ENCODE measurements around the gene P4HTM.
A peak's percentile ranks its signal among the peaks of the same experiment; 100 is the strongest.

Gene P4HTM

DNA sequence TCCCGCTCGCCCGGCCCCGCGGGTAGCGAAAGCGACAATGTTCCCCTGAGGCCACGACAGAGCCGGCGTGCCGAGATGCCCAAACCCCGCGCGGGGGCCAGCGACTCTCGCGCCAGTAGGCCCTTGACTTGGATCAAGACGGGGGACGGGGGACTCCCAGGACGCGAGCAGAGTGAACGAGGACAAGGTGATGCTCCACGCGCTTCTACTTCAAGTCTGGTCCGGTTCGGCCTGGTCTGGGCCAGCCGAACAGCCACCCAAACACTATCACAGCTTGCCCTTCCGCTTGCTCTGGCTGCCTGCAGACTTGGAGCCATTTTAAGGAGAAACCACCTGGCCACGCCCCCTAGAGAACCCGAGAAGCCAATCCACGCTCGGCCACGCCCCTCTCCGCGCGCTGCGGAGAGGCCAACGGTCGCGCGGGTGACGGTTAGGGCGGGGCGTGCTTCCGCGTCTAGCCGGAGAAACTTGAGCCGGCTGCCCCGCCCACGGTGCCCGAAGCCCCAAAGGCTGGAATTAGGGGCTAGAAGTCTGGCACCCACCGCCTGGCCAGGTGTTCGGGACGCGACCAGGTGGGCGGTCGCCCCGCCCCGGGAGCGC, 31.3 kb downstream of the P4HTM start:
- H3K27ac Mint-ChIP-seq: peak overlapping the region; percentile 95
- H3K4me3 Mint-ChIP-seq: peak overlapping the region; percentile 96
- H3K36me3 Mint-ChIP-seq (ENCODE audit: low read depth): peaks cover 43% of the 10 kb centered on the region

DNA sequence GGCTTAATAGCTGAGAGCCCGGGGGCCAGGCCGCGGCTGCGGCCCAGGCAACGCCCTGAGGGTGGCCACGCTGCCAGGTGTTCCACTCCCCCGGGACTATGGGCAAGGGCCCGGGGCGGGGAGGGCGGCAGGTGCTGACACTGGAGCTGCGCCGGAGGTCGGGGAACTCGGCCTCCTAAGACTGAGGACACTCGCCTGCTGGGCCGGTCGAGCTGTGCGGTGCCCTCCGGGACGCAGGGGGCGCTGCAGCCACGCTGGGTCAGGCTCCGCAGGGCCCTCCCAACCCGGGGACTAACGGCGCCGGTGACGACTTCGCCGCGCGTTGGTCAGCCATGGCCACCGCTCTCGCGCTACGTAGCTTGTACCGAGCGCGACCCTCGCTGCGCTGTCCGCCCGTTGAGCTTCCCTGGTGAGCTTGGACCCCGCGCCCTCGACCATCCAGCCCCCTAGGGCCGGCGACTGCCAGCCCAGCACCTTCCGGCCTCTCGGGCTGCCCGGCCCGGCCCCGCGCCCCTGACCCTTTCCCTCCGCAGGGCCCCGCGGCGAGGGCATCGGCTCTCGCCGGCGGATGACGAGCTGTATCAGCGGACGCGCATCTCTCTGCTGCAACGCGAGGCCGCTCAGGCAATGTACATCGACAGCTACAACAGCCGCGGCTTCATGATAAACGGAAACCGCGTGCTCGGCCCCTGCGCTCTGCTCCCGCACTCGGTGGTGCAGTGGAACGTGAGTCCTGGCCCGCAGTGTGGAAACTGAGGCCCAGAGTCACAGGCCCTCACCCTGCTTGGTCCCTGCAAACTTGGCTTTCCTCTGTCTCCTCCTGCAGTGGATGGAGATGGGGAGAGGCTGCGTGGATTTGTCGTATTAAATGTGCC, 32.0 kb downstream of the P4HTM start, which contains the start of gene NDUFAF3:
Gene NDUFAF3 (plus strand): TSS at position 309 of the 875 bp plus-strand sequence. CDS start 24 bp downstream, at position 333.
- peaks cover 50% of the 10 kb centered on the region for H3K36me3 Mint-ChIP-seq (ENCODE audit: low read depth)
- peak within 1 kb of the TSS; percentile 96 for H3K4me3 Mint-ChIP-seq
- peaks cover 66% of the 10 kb centered on the region for H3K4me1 Mint-ChIP-seq
- no peaks in the 10 kb centered on the region for H3K27me3 Mint-ChIP-seq
- DNase-seq: peak; percentile 97
- peak within 1 kb of the TSS; percentile 95 for H3K27ac Mint-ChIP-seq
- H3K9me3 Mint-ChIP-seq: no peaks in the 10 kb centered on the region
- ATAC-seq: peak; percentile 78

More for the DNA sequence above, 31.3 kb downstream of the P4HTM start:
- Mint-ChIP-seq H3K27me3 (no peaks in the 10 kb centered on the region), H3K9me3 (no peaks in the 10 kb centered on the region), H3K4me1 (peaks cover 62% of the 10 kb centered on the region)
- ATAC-seq: peak; percentile 53
- DNase-seq: peak; percentile 99

DNA sequence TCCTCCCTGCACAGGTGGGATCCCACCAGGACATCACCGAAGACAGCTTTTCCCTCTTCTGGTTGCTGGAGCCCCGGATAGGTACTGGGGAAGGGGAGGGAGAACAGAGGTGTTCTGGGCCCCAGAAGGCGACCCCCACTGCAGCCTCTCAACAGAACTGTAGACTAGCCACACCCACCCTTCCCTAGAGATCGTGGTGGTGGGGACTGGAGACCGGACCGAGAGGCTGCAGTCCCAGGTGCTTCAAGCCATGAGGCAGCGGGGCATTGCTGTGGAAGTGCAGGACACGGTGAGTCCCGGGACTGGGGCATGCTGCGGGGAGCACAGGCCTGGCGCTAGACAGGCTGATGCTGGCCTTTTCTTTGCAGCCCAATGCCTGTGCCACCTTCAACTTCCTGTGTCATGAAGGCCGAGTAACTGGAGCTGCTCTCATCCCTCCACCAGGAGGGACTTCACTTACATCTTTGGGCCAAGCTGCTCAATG, 32.7 kb downstream of the P4HTM start:
- H3K27me3 Mint-ChIP-seq: no peaks in the 10 kb centered on the region
- H3K4me1 Mint-ChIP-seq: peaks cover 67% of the 10 kb centered on the region
- DNase-seq: no peak
- H3K9me3 Mint-ChIP-seq: no peaks in the 10 kb centered on the region
- H3K27ac Mint-ChIP-seq: peak overlapping the region; percentile 92
- no peak for ATAC-seq
- H3K36me3 Mint-ChIP-seq (ENCODE audit: low read depth): peaks cover 56% of the 10 kb centered on the region
- H3K4me3 Mint-ChIP-seq: peak overlapping the region; percentile 96

DNA sequence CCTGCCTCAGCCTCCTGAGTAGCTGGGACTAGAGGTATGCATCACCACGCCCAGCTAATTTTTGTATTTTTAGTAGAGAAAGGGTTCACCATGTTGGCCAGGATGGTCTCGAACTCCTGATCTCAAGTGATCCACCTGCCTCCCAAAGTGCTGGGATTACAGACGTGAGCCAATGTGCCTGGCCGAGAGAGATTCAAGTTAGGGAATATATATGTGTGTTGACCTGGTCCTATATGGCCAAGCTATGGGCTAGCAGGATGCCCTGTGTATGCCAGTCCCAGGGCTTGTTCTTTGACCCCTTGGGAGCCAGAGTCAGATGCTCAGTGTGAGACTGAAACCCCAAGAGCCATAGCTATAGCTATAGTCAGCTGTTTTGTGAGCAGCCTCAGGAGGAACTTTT, 33.7 kb downstream of the P4HTM start:
- no peak for ATAC-seq
- DNase-seq: no peak
- H3K4me3 Mint-ChIP-seq: peak overlapping the region; percentile 96
- peaks cover 75% of the 10 kb centered on the region for H3K4me1 Mint-ChIP-seq
- peak overlapping the region; percentile 64 for H3K27ac Mint-ChIP-seq
- H3K36me3 Mint-ChIP-seq (ENCODE audit: low read depth): peaks cover 65% of the 10 kb centered on the region
- H3K9me3 Mint-ChIP-seq: no peaks in the 10 kb centered on the region
- H3K27me3 Mint-ChIP-seq: no peaks in the 10 kb centered on the region

DNA sequence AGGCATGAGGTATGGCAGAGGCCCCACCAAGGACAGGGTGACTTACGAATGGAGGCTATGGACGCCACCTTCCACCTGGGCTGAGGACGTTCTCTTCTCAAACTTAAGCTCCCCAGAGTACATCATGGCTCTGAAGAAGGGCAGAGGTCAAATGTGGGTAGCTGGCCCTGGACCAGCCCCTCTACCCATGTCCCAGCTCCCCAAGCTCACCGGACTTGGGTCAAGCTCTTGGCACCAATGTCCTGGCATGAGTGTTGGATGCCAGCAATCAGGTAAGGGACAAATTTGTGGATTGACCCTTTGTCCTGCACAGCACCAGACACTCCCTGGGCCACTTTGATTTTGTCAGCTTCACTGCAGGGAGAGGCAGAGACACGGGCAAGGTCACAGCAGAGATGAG, 34.4 kb downstream of the P4HTM start:
- H3K27me3 Mint-ChIP-seq: no peaks in the 10 kb centered on the region
- peak overlapping the region; percentile 96 for H3K4me3 Mint-ChIP-seq
- peak overlapping the region; percentile 64 for H3K27ac Mint-ChIP-seq
- DNase-seq (no peak), ATAC-seq (no peak)
- H3K36me3 Mint-ChIP-seq (ENCODE audit: low read depth): peaks cover 70% of the 10 kb centered on the region
- H3K4me1 Mint-ChIP-seq: peaks cover 72% of the 10 kb centered on the region
- no peaks in the 10 kb centered on the region for H3K9me3 Mint-ChIP-seq

DNA sequence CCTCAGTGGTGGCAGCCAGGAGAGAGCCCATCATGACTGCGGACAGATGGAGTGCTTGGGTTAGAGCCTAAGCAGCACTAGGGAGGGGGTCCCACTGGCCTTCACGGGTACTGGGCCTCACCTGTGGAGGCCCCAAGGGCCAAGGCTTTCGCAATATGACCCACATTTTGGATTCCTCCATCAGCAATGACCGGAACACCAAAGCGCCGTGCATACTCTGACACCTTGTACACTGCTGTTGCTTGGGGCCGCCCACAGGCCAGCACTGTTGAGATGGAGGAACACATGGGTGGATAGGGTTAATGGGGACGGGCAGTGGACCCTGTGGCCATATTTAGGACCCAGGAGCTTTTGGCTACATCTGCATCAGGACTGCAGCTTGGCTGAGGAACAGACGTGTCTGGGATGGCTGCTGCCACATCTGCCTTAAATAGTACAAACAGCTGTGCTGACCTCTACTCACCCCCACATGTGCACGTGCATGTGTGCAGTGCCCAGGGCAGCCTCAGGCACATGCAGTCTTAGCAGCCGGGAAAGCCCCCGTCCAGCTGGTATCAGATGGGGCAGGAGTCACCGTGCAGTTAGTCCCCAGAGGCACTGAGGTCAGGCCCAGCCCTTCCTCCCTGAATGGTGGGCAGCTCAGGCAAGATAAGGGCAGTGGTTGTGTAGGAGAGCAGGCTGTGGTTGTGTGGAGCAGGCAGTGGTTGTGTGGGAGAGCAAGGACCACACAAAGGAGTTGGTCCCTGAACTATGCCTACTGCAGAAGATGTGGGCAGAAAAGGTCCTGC, 35.2 kb downstream of the P4HTM start:
- H3K36me3 Mint-ChIP-seq (ENCODE audit: low read depth): peaks cover 75% of the 10 kb centered on the region
- peak overlapping the region; percentile 96 for H3K4me3 Mint-ChIP-seq
- H3K27ac Mint-ChIP-seq: peak overlapping the region; percentile 64
- H3K27me3 Mint-ChIP-seq: no peaks in the 10 kb centered on the region
- H3K9me3 Mint-ChIP-seq: no peaks in the 10 kb centered on the region
- ATAC-seq (no peak), DNase-seq (no peak)
- peaks cover 70% of the 10 kb centered on the region for H3K4me1 Mint-ChIP-seq

DNA sequence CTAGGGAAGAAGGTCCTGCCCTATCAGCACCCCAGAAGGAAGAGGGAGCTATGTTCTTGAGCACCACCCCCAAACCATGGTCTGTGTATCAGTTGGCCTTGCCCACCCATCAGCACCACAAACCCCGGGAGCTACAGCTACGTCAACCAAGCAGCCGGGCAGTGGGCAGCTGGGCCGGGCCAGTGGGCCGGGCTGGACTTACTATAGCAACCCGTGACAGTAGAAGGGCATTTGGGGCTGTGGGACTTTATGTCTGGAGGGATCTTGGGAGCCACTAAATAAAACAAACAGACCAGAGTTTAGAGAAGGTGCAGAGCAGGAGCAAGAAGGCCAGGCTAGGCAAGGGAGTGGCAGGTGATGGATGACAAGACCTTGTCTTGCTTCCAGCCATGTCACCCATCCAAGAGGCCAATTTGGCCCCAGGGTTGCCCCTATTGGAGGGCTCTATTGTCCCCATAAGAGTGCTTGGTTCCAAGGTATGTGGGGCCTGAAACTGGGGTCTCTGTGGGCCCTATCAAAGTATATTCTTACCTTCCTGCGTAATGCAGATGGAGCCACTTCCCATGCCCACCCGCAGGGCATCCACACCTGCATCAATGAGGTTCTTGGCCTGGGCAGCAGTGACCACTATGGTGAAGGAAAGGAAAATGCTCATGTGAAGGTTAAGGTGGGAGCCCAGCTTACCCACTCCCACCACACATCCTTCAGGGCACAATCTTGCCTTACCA, 35.9 kb downstream of the P4HTM start:
- Mint-ChIP-seq H3K4me3 (peak overlapping the region; percentile 85), H3K36me3 (ENCODE audit: low read depth) (peaks cover 76% of the 10 kb centered on the region), H3K27ac (peak overlapping the region; percentile 71), H3K27me3 (no peaks in the 10 kb centered on the region), H3K4me1 (peaks cover 68% of the 10 kb centered on the region), H3K9me3 (no peaks in the 10 kb centered on the region)
- no peak for DNase-seq
- no peak for ATAC-seq

DNA sequence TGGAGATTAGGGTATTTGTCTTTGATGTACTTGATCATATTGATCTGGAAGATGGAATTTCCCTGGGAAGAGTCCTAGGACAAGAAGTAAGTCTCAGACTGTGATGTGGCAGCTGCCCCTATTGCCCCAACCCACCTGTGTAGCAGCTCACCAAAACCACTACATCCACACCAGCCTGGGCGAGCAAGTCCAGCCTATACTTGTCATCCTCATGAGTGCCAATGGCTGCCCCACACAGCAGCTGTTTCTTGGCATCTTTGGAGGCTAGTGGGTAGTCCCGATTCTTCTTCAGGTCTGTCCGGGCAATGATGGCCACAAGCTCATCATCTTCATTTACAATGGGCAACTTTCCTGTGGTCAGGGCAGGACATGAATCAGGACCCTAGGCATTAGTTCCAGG, 36.5 kb downstream of the P4HTM start:
- Mint-ChIP-seq H3K27me3 (no peaks in the 10 kb centered on the region), H3K9me3 (no peaks in the 10 kb centered on the region), H3K4me3 (peak overlapping the region; percentile 85), H3K36me3 (ENCODE audit: low read depth) (peaks cover 78% of the 10 kb centered on the region), H3K4me1 (peaks cover 66% of the 10 kb centered on the region), H3K27ac (peak overlapping the region; percentile 71)
- ATAC-seq (no peak), DNase-seq (no peak)

DNA sequence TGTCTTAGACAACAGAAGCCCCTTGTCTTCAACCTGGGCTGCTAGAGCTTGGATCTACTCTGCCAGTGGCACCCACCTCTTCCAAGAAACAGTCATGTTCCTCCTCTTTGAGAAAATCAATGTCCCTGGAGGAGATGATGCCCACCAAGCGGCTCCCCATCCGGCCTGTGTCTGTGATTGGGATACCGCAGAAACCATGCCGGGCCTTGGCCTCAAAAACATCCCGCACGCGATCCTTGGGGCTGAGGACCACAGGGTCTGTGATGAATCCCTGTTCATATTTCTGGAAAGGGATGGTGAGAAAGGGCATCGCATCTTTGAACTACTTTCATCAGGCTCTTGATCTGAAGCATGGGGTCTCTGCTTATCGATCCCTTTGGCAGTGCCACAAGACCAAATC, 37.6 kb downstream of the P4HTM start:
- Mint-ChIP-seq H3K9me3 (no peaks in the 10 kb centered on the region), H3K4me3 (peak overlapping the region; percentile 85), H3K27ac (peak overlapping the region; percentile 92), H3K36me3 (ENCODE audit: low read depth) (peaks cover 81% of the 10 kb centered on the region), H3K27me3 (no peaks in the 10 kb centered on the region), H3K4me1 (peaks cover 66% of the 10 kb centered on the region)
- DNase-seq: no peak
- no peak for ATAC-seq

DNA sequence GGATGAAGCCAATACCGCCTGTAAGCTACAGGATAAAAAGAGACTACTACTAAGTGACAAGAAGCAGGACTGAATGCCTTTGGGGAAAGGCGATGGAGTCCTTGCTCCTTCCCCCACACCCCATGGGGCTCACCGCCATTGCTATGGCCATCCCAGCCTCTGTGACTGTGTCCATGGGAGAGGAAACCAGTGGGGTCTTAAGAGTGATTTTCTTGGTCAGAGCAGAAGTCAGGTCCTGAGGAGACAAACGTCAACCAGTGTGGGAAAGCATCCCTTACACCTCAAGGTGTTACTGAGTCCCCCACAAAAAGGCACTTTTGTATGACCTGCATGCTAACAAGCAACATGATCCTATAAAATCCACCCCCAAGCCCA, 38.2 kb downstream of the P4HTM start:
- Mint-ChIP-seq H3K9me3 (no peaks in the 10 kb centered on the region), H3K4me1 (peaks cover 62% of the 10 kb centered on the region), H3K27ac (peak overlapping the region; percentile 92), H3K4me3 (peak overlapping the region; percentile 85), H3K27me3 (no peaks in the 10 kb centered on the region), H3K36me3 (ENCODE audit: low read depth) (peaks cover 81% of the 10 kb centered on the region)
- DNase-seq (no peak), ATAC-seq (no peak)

DNA sequence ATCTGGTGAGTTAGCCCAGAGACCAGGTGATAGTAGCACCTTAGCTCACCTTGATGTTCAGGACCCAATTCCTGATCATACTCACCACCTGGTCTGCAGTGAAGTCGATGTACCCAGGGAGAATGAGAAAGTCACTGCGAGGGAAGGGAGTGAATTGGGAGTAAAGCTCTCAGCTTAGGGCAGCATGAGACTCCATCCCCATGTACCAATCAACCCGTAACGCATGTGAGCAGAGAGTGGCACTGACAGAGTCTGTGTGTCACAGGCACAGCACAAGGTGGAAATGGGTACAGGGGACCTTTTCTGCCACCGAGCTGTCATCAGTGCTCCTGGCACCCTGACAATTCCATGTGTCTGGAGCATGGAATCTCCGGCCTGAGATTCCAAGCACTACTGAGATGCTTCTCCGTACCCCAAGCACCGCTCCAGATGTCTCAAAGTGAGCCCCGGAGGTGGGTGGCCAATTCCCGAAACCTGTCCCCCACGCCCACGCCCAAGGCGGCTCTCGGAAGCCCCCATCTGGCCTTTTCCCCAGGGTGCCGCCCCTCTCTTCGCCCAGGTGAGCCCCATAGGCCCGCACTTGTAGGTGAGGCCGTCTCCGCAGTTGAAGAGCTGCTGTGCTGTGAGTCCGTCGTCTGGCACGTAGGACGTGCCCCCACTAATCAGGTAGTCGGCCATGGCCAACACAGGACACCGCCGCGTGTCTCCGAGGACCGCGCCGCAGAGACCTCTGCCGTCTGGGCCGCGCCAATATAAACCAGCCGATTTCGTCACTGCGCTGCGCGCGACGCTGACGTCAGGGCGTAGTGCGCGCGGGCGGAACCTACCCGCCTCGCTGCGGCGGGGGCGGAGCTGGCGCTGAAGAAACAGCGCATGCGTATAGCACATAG, 38.9 kb downstream of the P4HTM start, which contains the start of gene IMPDH2:
Gene IMPDH2 (minus strand): TSS at position 726 of the 890 bp plus-strand sequence. CDS start 48 bp downstream, at position 678.
- DNase-seq (peak; percentile 96), ATAC-seq (peak; percentile 86)
- H3K36me3 Mint-ChIP-seq (ENCODE audit: low read depth): peaks cover 78% of the 10 kb centered on the region
- H3K4me1 Mint-ChIP-seq: peaks cover 57% of the 10 kb centered on the region
- peak within 1 kb of the TSS; percentile 85 for H3K4me3 Mint-ChIP-seq
- H3K27me3 Mint-ChIP-seq: no peaks in the 10 kb centered on the region
- H3K27ac Mint-ChIP-seq: peak within 1 kb of the TSS; percentile 92
- no peaks in the 10 kb centered on the region for H3K9me3 Mint-ChIP-seq

DNA sequence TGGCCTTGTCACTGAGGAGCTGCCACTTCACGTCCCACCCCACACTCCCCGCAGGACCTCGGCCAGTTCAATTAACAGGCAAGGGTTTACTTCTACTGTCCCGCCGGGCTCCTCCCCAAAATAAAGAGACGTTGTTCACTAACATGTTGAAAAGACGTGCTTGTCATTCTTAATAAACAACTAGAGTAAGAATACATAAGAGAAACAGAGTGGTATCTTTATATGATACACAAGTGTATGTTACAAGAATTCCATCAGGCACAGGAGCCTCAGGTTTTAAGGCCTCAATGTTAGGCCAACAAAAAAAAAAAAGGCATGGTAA, 39.5 kb downstream of the P4HTM start:
- no peak for DNase-seq
- no peaks in the 10 kb centered on the region for H3K27me3 Mint-ChIP-seq
- peak overlapping the region; percentile 85 for H3K4me3 Mint-ChIP-seq
- H3K4me1 Mint-ChIP-seq: peaks cover 51% of the 10 kb centered on the region
- ATAC-seq: no peak
- H3K36me3 Mint-ChIP-seq (ENCODE audit: low read depth): peaks cover 73% of the 10 kb centered on the region
- H3K9me3 Mint-ChIP-seq: no peaks in the 10 kb centered on the region
- H3K27ac Mint-ChIP-seq: peak overlapping the region; percentile 92

DNA sequence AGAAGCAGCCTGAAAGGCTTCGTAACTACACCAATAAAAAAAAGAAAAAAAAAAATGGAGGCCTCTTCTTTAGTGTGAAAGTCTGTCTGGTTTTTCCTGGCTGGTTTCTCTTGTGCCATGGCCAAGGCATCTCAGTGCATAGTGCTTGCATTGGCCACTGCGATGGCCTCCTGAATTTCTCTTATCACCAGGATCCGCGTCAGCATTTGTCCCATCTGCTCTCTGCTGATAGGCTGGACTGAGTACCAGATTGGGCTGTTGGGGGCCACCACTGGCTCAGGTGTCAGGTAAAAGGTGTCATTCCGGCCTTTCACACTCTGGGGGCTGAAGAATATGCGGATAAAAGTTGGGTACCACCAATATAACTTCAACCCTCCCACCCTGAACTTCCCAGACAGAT, 40.3 kb downstream of the P4HTM start:
- H3K4me3 Mint-ChIP-seq: no peak overlapping the region

More for the DNA sequence above, 40.3 kb downstream of the P4HTM start:
- no peaks in the 10 kb centered on the region for H3K9me3 Mint-ChIP-seq
- peak overlapping the region; percentile 92 for H3K27ac Mint-ChIP-seq
- DNase-seq (no peak), ATAC-seq (no peak)
- H3K27me3 Mint-ChIP-seq: no peaks in the 10 kb centered on the region
- peaks cover 72% of the 10 kb centered on the region for H3K36me3 Mint-ChIP-seq (ENCODE audit: low read depth)
- H3K4me1 Mint-ChIP-seq: peaks cover 43% of the 10 kb centered on the region

All from activated naive CD8-positive, alpha-beta T cell treated with anti-CD3 and anti-CD28 coated beads, Interleukin-2, amount 50 U/mL, for 24 hours (primary cell).